NCI-H146 treated with DMSO at 0.1 percent for 48 hours (cell line): Measurements from ENCODE around the gene TFAP2B.

Experiments
- DNase-seq: peaks from one replicate; lab custom pipeline; 2025; ENCODE audit not compliant: unreplicated experiment; lab: John Stamatoyannopoulos, UW

The TFAP2B gene

GRCh38 chr6:50846852-50847155 lies 28.1 kb downstream of the TFAP2B start:
- no peak for DNase-seq

- DNase-seq = no peak
Measured at GRCh38 chr6:50847890-50848594, 29.4 kb downstream of the TFAP2B start.

- no peak for DNase-seq
Measured at GRCh38 chr6:50848989-50849795, 30.5 kb downstream of the TFAP2B start.

- no peak for DNase-seq
Measured at GRCh38 chr6:50849796-50850180, 31.1 kb downstream of the TFAP2B start.

- DNase-seq = no peak
Measured at GRCh38 chr6:50850223-50851048, 31.8 kb downstream of the TFAP2B start.

GRCh38 chr6:50851049-50851845 lies 32.6 kb downstream of the TFAP2B start:
- no peak for DNase-seq

- DNase-seq = no peak
Measured at GRCh38 chr6:50853939-50854338, 35.3 kb downstream of the TFAP2B start.

- DNase-seq = no peak
Measured at GRCh38 chr6:50861692-50862091, 43.0 kb downstream of the TFAP2B start.

GRCh38 chr6:50862176-50862575 lies 43.5 kb downstream of the TFAP2B start:
- no peak for DNase-seq

GRCh38 chr6:50864601-50865000 lies 45.9 kb downstream of the TFAP2B start:
- DNase-seq = no peak

- no peak for DNase-seq
Measured at GRCh38 chr6:50868466-50868865, 49.8 kb downstream of the TFAP2B start.

- DNase-seq = no peak
Measured at GRCh38 chr6:50873167-50873566, 54.5 kb downstream of the TFAP2B start.

- no peak for DNase-seq
Measured at GRCh38 chr6:50884364-50884763, 65.7 kb downstream of the TFAP2B start.

GRCh38 chr6:50887112-50887511 lies 68.4 kb downstream of the TFAP2B start:
- DNase-seq = no peak

- DNase-seq = no peak
Measured at GRCh38 chr6:50889497-50889896, 70.8 kb downstream of the TFAP2B start.

- DNase-seq = no peak
Measured at GRCh38 chr6:50889935-50890334, 71.3 kb downstream of the TFAP2B start.

GRCh38 chr6:50890579-50890978 lies 71.9 kb downstream of the TFAP2B start:
- no peak for DNase-seq

GRCh38 chr6:50891290-50891689 lies 72.6 kb downstream of the TFAP2B start:
- no peak for DNase-seq
